HG03095 (cell line): Measurements from ENCODE around the gene LTBP1.
"Not testable (repeated sequence)": the region's sequence is repeated elsewhere in the genome, so short reads cannot be mapped to it uniquely, and the experiment has no call there.

Source experiments
- ATAC-seq: cut with Tn5 transposase; IDR thresholded peaks from one replicate; pipeline ENCODE4 v1.9.1; 2021; ENCODE audit warnings: moderate library complexity; ENCODE audit not compliant: unreplicated experiment

LTBP1 gene

GRCh38 chr2:33215299-33215698 is 268.5 kb downstream of the LTBP1 start:
- no peak for ATAC-seq

GRCh38 chr2:33215983-33216382 is 269.2 kb downstream of the LTBP1 start:
- no peak for ATAC-seq

GRCh38 chr2:33216508-33217182 is 269.9 kb downstream of the LTBP1 start:
- ATAC-seq: no peak

GRCh38 chr2:33217406-33217805 is 270.7 kb downstream of the LTBP1 start:
- no peak for ATAC-seq

- ATAC-seq: no peak
Measured at GRCh38 chr2:33219114-33219513, 272.4 kb downstream of the LTBP1 start.

- no peak for ATAC-seq
Measured at GRCh38 chr2:33219850-33220275, 273.1 kb downstream of the LTBP1 start.

GRCh38 chr2:33220533-33220932 is 273.8 kb downstream of the LTBP1 start:
- ATAC-seq: no peak

- no peak for ATAC-seq
Measured at GRCh38 chr2:33221046-33221784, 274.5 kb downstream of the LTBP1 start.

- ATAC-seq: no peak
Measured at GRCh38 chr2:33222309-33222708, 275.6 kb downstream of the LTBP1 start.

- ATAC-seq: no peak
Measured at GRCh38 chr2:33223856-33224255, 277.1 kb downstream of the LTBP1 start.

- ATAC-seq: no peak
Measured at GRCh38 chr2:33225350-33225749, 278.6 kb downstream of the LTBP1 start.

- no peak for ATAC-seq
Measured at GRCh38 chr2:33226546-33226945, 279.8 kb downstream of the LTBP1 start.

GRCh38 chr2:33229646-33230045 is 282.9 kb downstream of the LTBP1 start:
- no peak for ATAC-seq

GRCh38 chr2:33230195-33230594 is 283.4 kb downstream of the LTBP1 start:
- ATAC-seq: no peak

GRCh38 chr2:33230842-33231241 is 284.1 kb downstream of the LTBP1 start:
- ATAC-seq: no peak

GRCh38 chr2:33235559-33235958 is 288.8 kb downstream of the LTBP1 start:
- not testable (repeated sequence) for ATAC-seq

- no peak for ATAC-seq
Measured at GRCh38 chr2:33236482-33237385, 290.0 kb downstream of the LTBP1 start.

GRCh38 chr2:33238111-33238510 is 291.4 kb downstream of the LTBP1 start:
- ATAC-seq: no peak

- no peak for ATAC-seq
Measured at GRCh38 chr2:33240178-33240577, 293.4 kb downstream of the LTBP1 start.

- ATAC-seq: no peak
Measured at GRCh38 chr2:33241072-33241471, 294.3 kb downstream of the LTBP1 start.

- no peak for ATAC-seq
Measured at GRCh38 chr2:33241581-33241980, 294.8 kb downstream of the LTBP1 start.
